Peyer's patch (tissue), 4 donors: Measurements from ENCODE around the gene LAGE3.

ENCODE experiments used
- POLR2A ChIP-seq, 2 donors: fragments of 450-650 bp; IDR thresholded peaks; one replicate each; pipeline ENCODE4 v1.5.1; 2017; ENCODE audit warnings: antibody characterized with exemption in 2 of 2, mild to moderate bottlenecking in 2 of 2, moderate library complexity in 2 of 2
- TF ChIP-seq, protein P1 (sequence below), 6 experiments: fragments of 450-650 bp in 4 of 6; fragments of 200-600 bp in 2 of 6; sonication (generic) in 1 of 6; IDR thresholded peaks; one replicate each; pipeline ENCODE4 v1.5.1; 2017 to 2019; ENCODE audit warnings: antibody characterized with exemption in 6 of 6, mild to moderate bottlenecking in 3 of 6, moderate library complexity in 1 of 6

DNA sequence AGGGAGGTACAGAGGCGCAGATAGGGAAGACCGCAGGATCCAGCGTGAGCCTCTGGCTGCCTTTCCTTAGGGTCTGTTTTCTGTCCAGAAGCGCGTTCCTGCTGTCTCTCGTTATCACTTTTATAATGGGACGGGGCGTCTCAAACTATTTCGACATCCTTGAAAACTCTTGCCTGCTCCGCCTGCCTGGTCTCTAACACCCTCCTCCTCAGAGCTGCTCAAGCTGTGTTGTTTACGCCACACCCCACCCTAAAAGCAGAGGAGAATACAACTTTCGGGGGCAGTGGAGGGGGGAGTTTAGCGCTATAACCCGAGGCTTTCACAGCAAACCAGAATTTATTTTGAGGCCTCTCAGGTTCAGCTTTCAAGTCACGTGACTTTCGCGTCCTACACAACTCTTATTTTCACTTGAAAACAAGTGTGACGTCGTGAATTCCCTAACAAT, 37.6 kb upstream of the LAGE3 start:
- TF ChIP-seq, protein P1, sequence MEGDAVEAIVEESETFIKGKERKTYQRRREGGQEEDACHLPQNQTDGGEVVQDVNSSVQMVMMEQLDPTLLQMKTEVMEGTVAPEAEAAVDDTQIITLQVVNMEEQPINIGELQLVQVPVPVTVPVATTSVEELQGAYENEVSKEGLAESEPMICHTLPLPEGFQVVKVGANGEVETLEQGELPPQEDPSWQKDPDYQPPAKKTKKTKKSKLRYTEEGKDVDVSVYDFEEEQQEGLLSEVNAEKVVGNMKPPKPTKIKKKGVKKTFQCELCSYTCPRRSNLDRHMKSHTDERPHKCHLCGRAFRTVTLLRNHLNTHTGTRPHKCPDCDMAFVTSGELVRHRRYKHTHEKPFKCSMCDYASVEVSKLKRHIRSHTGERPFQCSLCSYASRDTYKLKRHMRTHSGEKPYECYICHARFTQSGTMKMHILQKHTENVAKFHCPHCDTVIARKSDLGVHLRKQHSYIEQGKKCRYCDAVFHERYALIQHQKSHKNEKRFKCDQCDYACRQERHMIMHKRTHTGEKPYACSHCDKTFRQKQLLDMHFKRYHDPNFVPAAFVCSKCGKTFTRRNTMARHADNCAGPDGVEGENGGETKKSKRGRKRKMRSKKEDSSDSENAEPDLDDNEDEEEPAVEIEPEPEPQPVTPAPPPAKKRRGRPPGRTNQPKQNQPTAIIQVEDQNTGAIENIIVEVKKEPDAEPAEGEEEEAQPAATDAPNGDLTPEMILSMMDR (IDR thresholded peaks at IDR 0.05): no peak
- TF ChIP-seq POLR2A (IDR thresholded peaks at IDR 0.05): no peak
